Nucleus accumbens (tissue), 56 donors: ENCODE results near the gene LMAN2.
A peak's percentile ranks its signal among the peaks of the same experiment; 100 is the strongest.

Source experiments
- DNase-seq, 56 donors: peaks; one replicate each; lab custom pipeline; 2025; lab: John Stamatoyannopoulos, UW

The LMAN2 gene

GRCh38 chr5:177351392-177352329, at the start of gene LMAN2:
Gene LMAN2 (minus strand): TSS chr5:177351668. CDS start chr5:177351647, 21 bp downstream.
- DNase-seq, result peak; percentile 68 to 97 (median 92)

- peak in 2 of 56 donors; percentile 25 to 33 for DNase-seq
Observed at GRCh38 chr5:177399997-177400868, 48.8 kb upstream of the LMAN2 start, which contains the start of gene PFN3. Gene PFN3 (minus strand): TSS chr5:177400661. CDS start chr5:177400576, 85 bp downstream.

GRCh38 chr5:177397875-177398390, 46.5 kb upstream of the LMAN2 start:
- no peak for DNase-seq

- DNase-seq, result no peak
Observed at GRCh38 chr5:177396807-177397206, 45.3 kb upstream of the LMAN2 start.

- no peak for DNase-seq
Observed at GRCh38 chr5:177396078-177396477, 44.6 kb upstream of the LMAN2 start.

- DNase-seq, result no peak
Observed at GRCh38 chr5:177393990-177394389, 42.5 kb upstream of the LMAN2 start.

GRCh38 chr5:177393206-177393765, 41.8 kb upstream of the LMAN2 start:
- DNase-seq, result no peak

- DNase-seq, result no peak
Observed at GRCh38 chr5:177392765-177393164, 41.3 kb upstream of the LMAN2 start.

- DNase-seq, result peak in 51 of 56 donors; percentile 16 to 89 (median 61)
Observed at GRCh38 chr5:177390363-177391300, 39.2 kb upstream of the LMAN2 start.

- peak in 1 of 56 donors; percentile 4 for DNase-seq
Observed at GRCh38 chr5:177389241-177390169, 38.0 kb upstream of the LMAN2 start.

- no peak for DNase-seq
Observed at GRCh38 chr5:177388521-177389052, 37.1 kb upstream of the LMAN2 start.

GRCh38 chr5:177387405-177387804, 35.9 kb upstream of the LMAN2 start:
- DNase-seq, result no peak

GRCh38 chr5:177386542-177386941, 35.1 kb upstream of the LMAN2 start:
- no peak for DNase-seq

GRCh38 chr5:177385720-177386119, 34.3 kb upstream of the LMAN2 start:
- DNase-seq, result no peak

- no peak for DNase-seq
Observed at GRCh38 chr5:177384134-177384533, 32.7 kb upstream of the LMAN2 start, which contains the start of gene SLC34A1. Gene SLC34A1 (plus strand): TSS chr5:177384434. CDS start chr5:177385742, 1,308 bp downstream.

GRCh38 chr5:177383181-177383580, 31.7 kb upstream of the LMAN2 start:
- peak in 8 of 56 donors; percentile 16 to 44 (median 30) for DNase-seq

GRCh38 chr5:177382423-177383029, 31.1 kb upstream of the LMAN2 start:
- peak in 22 of 56 donors; percentile 9 to 44 (median 22) for DNase-seq
